ENCODE results near the gene RGS5. TPM values are rescaled to one million over a fixed set of nuclear protein-coding genes. Genes with fewer than 3 reads are reported as not detected.

The RGS5 gene
- total and polyA plus RNA-seq, 2 donors (not counting 1 experiment from before 2014, with no cell fraction given), result 0.64 to 1.2 TPM

DNA sequence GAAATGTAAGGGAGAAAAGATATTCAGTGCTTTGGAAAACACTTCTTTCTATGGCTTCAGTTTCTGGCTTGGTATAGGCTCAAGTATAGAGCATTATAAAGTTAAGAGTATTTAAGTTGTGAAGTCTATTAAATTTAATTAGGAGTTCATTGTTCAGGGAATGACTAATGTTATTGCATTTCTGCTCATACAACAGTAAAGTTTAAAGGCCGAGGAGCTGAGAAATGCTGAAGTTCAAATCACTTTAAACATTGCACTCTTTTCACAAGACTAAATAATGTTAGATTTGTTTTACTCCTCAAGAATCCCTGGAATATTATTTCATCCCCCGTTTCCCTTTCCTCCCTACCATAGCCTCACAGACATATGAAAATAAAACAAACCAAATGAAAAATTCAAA is 30.1 kb downstream of the RGS5 start:
- no peak overlapping the region for H3K27ac ChIP-seq (ENCODE audit: low read length in 2 of 2)
- no peak overlapping the region for H3K4me3 Mint-ChIP-seq
- DNase-seq (no peak), ATAC-seq (ENCODE audit: low read depth) (no peak)
- H3K9me3 ChIP-seq (ENCODE audit: control extremely low read depth in 1 of 3, control insufficient read depth in 2 of 3, insufficient read depth in 1 of 3, low read length in 2 of 3), result no peaks in the 10 kb centered on the region
- POLR2A ChIA-PET, result no interaction called here
- H3K9ac ChIP-seq (ENCODE audit: low read length), result no peak overlapping the region
- H3K9me3 Mint-ChIP-seq (ENCODE audit: insufficient read depth), result no peaks in the 10 kb centered on the region
- H3K27me3 Mint-ChIP-seq, result peaks cover 12% of the 10 kb centered on the region
- no peaks in the 10 kb centered on the region for H3K79me2 ChIP-seq (ENCODE audit: control insufficient read depth, insufficient read depth, low read length)
- TF ChIP-seq CTCF (IDR thresholded peaks at IDR 0.05), result no peak
- TF ChIP-seq EZH2 (IDR thresholded peaks at IDR 0.05; ENCODE audit: borderline replicate concordance, insufficient read depth, low read depth, low read length, poor library complexity, severe bottlenecking), result no peak
- intact Hi-C loops (cut with micrococcal nuclease), result no loop called here
- H3K4me1 Mint-ChIP-seq, result no peaks in the 10 kb centered on the region
- CTCF ChIA-PET, result no interaction called here
- peaks cover 0 to 9% (median 0%) of the 10 kb centered on the region in 4 experiments for H3K27me3 ChIP-seq (replicated peaks in 1 of 4; ENCODE audit: control extremely low read depth in 1 of 4, control insufficient read depth in 3 of 4, insufficient read depth in 4 of 4, low read length in 3 of 4)
- H3K4me1 ChIP-seq (ENCODE audit: control insufficient read depth in 2 of 2, insufficient read depth in 2 of 2, low read length in 2 of 2), result no peaks in the 10 kb centered on the region
- WGBS (ENCODE audit: insufficient coverage), result no CpG with 5 or more reads among the region's 2 CpGs
- H2AFZ ChIP-seq (ENCODE audit: insufficient read depth, low read depth, low read length, poor library complexity, severe bottlenecking), result no peak overlapping the region
- H4K20me1 ChIP-seq (ENCODE audit: control insufficient read depth, insufficient read depth, low read length, poor library complexity, severe bottlenecking), result no peaks in the 10 kb centered on the region
- no peaks in the 10 kb centered on the region for H3K36me3 ChIP-seq (replicated peaks in 1 of 2; ENCODE audit: control extremely low read depth in 1 of 2, control insufficient read depth in 1 of 2, extremely low read depth in 1 of 2, insufficient read depth in 2 of 2, low read length in 1 of 2)
- H3K4me3 ChIP-seq (ENCODE audit: control extremely low read depth in 1 of 5, extremely low read depth in 1 of 5, insufficient read depth in 1 of 5, low read depth in 2 of 5, low read length in 4 of 5), result no peak overlapping the region
- H3K4me2 ChIP-seq (replicated peaks; ENCODE audit: low read depth, low read length, poor library complexity, severe bottlenecking), result no peak overlapping the region
- H3K27ac Mint-ChIP-seq, result no peak overlapping the region

DNA sequence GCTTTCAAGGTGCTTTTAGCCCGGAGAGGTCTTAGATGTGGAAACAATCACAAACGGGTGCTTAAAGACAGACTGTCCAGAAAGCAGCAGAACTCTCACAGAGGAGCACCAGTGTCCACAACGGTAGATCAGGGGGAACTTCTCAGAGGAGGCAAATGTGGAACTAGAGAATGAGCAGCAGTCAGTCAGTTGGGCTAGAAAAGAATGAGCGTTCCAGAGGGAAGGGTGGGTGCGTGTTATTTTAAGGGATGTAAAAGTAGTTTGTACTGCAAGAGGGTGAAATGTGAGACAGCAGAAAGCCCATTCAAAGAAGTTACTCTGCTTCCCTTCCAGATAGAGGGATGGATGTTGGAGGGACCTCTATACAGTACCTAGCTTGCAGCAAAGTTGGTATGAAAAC is 30.9 kb downstream of the RGS5 start:
- H3K27ac ChIP-seq (ENCODE audit: low read length in 2 of 2), result no peak overlapping the region
- H3K9ac ChIP-seq (ENCODE audit: low read length), result no peak overlapping the region
- H3K27me3 ChIP-seq (replicated peaks in 1 of 4; ENCODE audit: control extremely low read depth in 1 of 4, control insufficient read depth in 3 of 4, insufficient read depth in 4 of 4, low read length in 3 of 4), result peaks cover 0 to 9% (median 0%) of the 10 kb centered on the region in 4 experiments
- no peaks in the 10 kb centered on the region for H4K20me1 ChIP-seq (ENCODE audit: control insufficient read depth, insufficient read depth, low read length, poor library complexity, severe bottlenecking)
- CTCF ChIA-PET, result no interaction called here
- H3K79me2 ChIP-seq (ENCODE audit: control insufficient read depth, insufficient read depth, low read length), result no peaks in the 10 kb centered on the region
- intact Hi-C loops (cut with micrococcal nuclease), result no loop called here
- DNase-seq, result no peak
- no peaks in the 10 kb centered on the region for H3K36me3 ChIP-seq (replicated peaks in 1 of 2; ENCODE audit: control extremely low read depth in 1 of 2, control insufficient read depth in 1 of 2, extremely low read depth in 1 of 2, insufficient read depth in 2 of 2, low read length in 1 of 2)
- TF ChIP-seq CTCF (IDR thresholded peaks at IDR 0.05) (no peak), EZH2 (IDR thresholded peaks at IDR 0.05; ENCODE audit: borderline replicate concordance, insufficient read depth, low read depth, low read length, poor library complexity, severe bottlenecking) (no peak)
- no peaks in the 10 kb centered on the region for H3K9me3 ChIP-seq (ENCODE audit: control extremely low read depth in 1 of 3, control insufficient read depth in 2 of 3, insufficient read depth in 1 of 3, low read length in 2 of 3)
- no peak overlapping the region for H2AFZ ChIP-seq (ENCODE audit: insufficient read depth, low read depth, low read length, poor library complexity, severe bottlenecking)
- H3K4me1 ChIP-seq (ENCODE audit: control insufficient read depth in 2 of 2, insufficient read depth in 2 of 2, low read length in 2 of 2), result no peaks in the 10 kb centered on the region
- Mint-ChIP-seq H3K27ac (no peak overlapping the region), H3K9me3 (ENCODE audit: insufficient read depth) (no peaks in the 10 kb centered on the region), H3K4me1 (no peaks in the 10 kb centered on the region), H3K27me3 (peaks cover 12% of the 10 kb centered on the region), H3K4me3 (no peak overlapping the region)
- ATAC-seq (ENCODE audit: low read depth), result no peak
- POLR2A ChIA-PET, result no interaction called here
- WGBS (ENCODE audit: insufficient coverage), result 62% methylated on average over 4 of the region's 5 CpGs
- H3K4me2 ChIP-seq (replicated peaks; ENCODE audit: low read depth, low read length, poor library complexity, severe bottlenecking), result no peak overlapping the region
- no peak overlapping the region for H3K4me3 ChIP-seq (ENCODE audit: control extremely low read depth in 1 of 5, extremely low read depth in 1 of 5, insufficient read depth in 1 of 5, low read depth in 2 of 5, low read length in 4 of 5)

Measured in B cell (primary cell).